KMS-11 (cell line): Measurements from ENCODE around the gene FOXP3.

ENCODE experiments used
- H2AFZ ChIP-seq: fragments of 200-600 bp; sonication (generic); 2 replicates; pipeline ENCODE4 v1.6.1; 2016; ENCODE audit warnings: antibody characterized with exemption, mixed run types, low read depth
- H3K27ac ChIP-seq: fragments of 200-600 bp; sonication (generic); 2 replicates; pipeline ENCODE4 v1.6.1; 2016; ENCODE audit warnings: mild to moderate bottlenecking, mixed run types
- H3K27me3 ChIP-seq: fragments of 200-600 bp; sonication (generic); 2 replicates; pipeline ENCODE4 v1.6.1; 2017; ENCODE audit warnings: mild to moderate bottlenecking, low read depth, mixed run types, moderate library complexity; ENCODE audit not compliant: insufficient read depth
- H3K36me3 ChIP-seq: fragments of 200-600 bp; sonication (generic); 2 replicates; pipeline ENCODE4 v1.6.1; 2017; ENCODE audit warnings: mild to moderate bottlenecking, mixed run types; ENCODE audit not compliant: insufficient read depth
- H3K4me1 ChIP-seq: fragments of 200-600 bp; sonication (generic); 2 replicates; pipeline ENCODE4 v1.6.1; 2016; ENCODE audit warnings: mild to moderate bottlenecking, low read depth, mixed run types; ENCODE audit not compliant: poor library complexity, severe bottlenecking
- H3K4me2 ChIP-seq: fragments of 200-600 bp; sonication (generic); 2 replicates; pipeline ENCODE4 v1.7.0; 2016; ENCODE audit warnings: mild to moderate bottlenecking, mixed run types
- H3K4me3 ChIP-seq: fragments of 200-600 bp; sonication (generic); IDR thresholded peaks from 2 replicates; pipeline ENCODE4 v1.6.1; 2017; ENCODE audit warnings: low read depth, low read length, mixed read lengths; ENCODE audit not compliant: insufficient read depth
- H3K79me2 ChIP-seq: fragments of 200-600 bp; sonication (generic); 2 replicates; pipeline ENCODE4 v1.6.1; 2016; ENCODE audit warnings: low read depth, mixed run types; ENCODE audit not compliant: insufficient read depth
- H3K9ac ChIP-seq: fragments of 200-600 bp; sonication (generic); 2 replicates; pipeline ENCODE4 v1.6.1; 2016; ENCODE audit warnings: mild to moderate bottlenecking, mixed run types
- H4K20me1 ChIP-seq: fragments of 200-600 bp; sonication (generic); 2 replicates; pipeline ENCODE4 v1.6.1; 2016; ENCODE audit warnings: mild to moderate bottlenecking, mixed run types; ENCODE audit not compliant: insufficient read depth
- TF ChIP-seq, protein P1 (sequence below): fragments of 200-600 bp; sonication (generic); conservative IDR thresholded peaks from 2 replicates; pipeline ENCODE4 v1.6.1; 2017; ENCODE audit warnings: low read depth, mild to moderate bottlenecking, antibody characterized with exemption, low read length, moderate library complexity, mixed read lengths

Gene FOXP3

DNA sequence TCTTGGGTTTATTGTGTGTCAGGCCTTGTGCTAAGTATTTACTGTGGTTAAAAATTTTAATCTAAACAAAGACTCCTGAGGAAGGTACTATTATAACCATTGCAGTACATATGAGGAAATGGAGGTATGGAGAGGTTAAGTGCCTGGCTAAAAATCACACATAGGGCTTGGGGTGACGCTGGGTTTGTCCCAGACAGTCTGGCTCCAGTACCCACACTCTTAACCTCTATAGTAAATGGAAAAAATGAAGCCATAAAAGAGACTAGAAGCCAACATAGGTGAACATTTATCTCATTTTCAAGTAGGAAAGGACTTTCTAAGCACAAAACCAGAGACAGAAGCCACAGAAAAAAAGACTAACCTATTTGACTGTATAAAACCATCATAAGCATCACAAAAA is 1.9 kb downstream of the FOXP3 start:
- no peak overlapping the region for H3K27ac ChIP-seq
- no peak overlapping the region for H3K4me3 ChIP-seq
- no peaks in the 10 kb centered on the region for H3K36me3 ChIP-seq
- TF ChIP-seq, protein P1, sequence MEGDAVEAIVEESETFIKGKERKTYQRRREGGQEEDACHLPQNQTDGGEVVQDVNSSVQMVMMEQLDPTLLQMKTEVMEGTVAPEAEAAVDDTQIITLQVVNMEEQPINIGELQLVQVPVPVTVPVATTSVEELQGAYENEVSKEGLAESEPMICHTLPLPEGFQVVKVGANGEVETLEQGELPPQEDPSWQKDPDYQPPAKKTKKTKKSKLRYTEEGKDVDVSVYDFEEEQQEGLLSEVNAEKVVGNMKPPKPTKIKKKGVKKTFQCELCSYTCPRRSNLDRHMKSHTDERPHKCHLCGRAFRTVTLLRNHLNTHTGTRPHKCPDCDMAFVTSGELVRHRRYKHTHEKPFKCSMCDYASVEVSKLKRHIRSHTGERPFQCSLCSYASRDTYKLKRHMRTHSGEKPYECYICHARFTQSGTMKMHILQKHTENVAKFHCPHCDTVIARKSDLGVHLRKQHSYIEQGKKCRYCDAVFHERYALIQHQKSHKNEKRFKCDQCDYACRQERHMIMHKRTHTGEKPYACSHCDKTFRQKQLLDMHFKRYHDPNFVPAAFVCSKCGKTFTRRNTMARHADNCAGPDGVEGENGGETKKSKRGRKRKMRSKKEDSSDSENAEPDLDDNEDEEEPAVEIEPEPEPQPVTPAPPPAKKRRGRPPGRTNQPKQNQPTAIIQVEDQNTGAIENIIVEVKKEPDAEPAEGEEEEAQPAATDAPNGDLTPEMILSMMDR, result no peak
- H3K9ac ChIP-seq, result no peak overlapping the region
- no peak overlapping the region for H2AFZ ChIP-seq
- H3K79me2 ChIP-seq, result no peaks in the 10 kb centered on the region
- H3K4me2 ChIP-seq, result no peak overlapping the region
- H3K4me1 ChIP-seq, result no peaks in the 10 kb centered on the region
- no peaks in the 10 kb centered on the region for H3K27me3 ChIP-seq
- no peaks in the 10 kb centered on the region for H4K20me1 ChIP-seq

DNA sequence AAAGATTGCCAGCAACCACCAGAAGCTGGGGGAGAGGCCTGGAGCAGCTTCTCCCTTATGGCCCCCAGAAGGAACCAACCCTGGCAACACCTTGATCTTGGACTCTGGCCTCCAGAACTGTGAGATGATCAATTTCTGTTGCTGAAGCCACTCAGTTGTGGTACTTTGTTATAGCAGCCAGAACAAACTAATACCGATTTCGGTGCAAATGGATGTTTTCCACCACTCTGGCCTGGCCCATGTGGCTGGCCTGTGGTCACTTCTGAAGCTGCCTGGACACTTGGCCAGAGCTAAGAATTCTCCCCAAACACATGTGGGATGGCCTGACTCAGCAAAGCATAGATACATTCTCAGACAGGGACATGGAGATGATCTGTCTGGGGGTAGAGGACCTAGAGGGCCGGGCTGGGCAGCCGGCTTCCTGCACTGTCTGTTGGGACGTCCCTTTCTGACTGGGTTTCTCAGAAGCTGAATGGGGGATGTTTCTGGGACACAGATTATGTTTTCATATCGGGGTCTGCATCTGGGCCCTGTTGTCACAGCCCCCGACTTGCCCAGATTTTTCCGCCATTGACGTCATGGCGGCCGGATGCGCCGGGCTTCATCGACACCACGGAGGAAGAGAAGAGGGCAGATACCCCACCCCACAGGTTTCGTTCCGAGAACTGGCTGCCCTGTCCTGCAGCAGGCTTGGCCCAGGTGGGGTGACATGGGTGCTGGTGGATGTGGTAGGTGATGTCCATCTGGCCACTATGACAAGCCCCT is 4.1 kb downstream of the FOXP3 start:
- H3K36me3 ChIP-seq, result no peaks in the 10 kb centered on the region
- H3K4me3 ChIP-seq, result no peak overlapping the region
- no peak overlapping the region for H3K4me2 ChIP-seq
- H3K9ac ChIP-seq, result no peak overlapping the region
- H3K4me1 ChIP-seq, result peaks cover 7% of the 10 kb centered on the region
- H4K20me1 ChIP-seq, result no peaks in the 10 kb centered on the region
- no peak overlapping the region for H2AFZ ChIP-seq
- no peaks in the 10 kb centered on the region for H3K79me2 ChIP-seq
- H3K27ac ChIP-seq, result no peak overlapping the region
- TF ChIP-seq, protein P1, result no peak
- no peaks in the 10 kb centered on the region for H3K27me3 ChIP-seq

DNA sequence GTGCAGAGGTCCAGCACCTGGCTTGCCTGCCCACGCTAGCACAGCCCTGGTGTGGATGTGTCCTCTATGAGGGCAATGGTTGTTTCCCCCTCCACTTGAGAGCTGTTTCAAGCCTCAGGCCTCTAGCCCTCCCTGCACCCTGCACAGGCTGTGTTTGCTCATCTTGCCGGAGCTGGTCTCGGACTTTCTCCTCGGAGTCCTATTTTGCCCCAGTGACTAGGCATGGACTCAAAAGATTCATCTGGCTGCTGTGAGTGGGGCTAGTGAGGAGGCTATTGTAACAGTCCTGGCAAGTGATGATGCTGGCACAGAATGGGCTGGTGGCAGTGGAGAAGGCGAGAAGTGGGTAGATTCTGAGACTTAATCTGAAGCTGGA is 5.8 kb downstream of the FOXP3 start:
- TF ChIP-seq, protein P1, result no peak
- Histone ChIP-seq H3K4me3 (no peak overlapping the region), H2AFZ (no peak overlapping the region), H3K36me3 (no peaks in the 10 kb centered on the region), H3K27ac (no peak overlapping the region), H3K4me2 (no peak overlapping the region), H3K79me2 (no peaks in the 10 kb centered on the region), H4K20me1 (no peaks in the 10 kb centered on the region), H3K9ac (no peak overlapping the region), H3K27me3 (no peaks in the 10 kb centered on the region), H3K4me1 (peaks cover 7% of the 10 kb centered on the region)

DNA sequence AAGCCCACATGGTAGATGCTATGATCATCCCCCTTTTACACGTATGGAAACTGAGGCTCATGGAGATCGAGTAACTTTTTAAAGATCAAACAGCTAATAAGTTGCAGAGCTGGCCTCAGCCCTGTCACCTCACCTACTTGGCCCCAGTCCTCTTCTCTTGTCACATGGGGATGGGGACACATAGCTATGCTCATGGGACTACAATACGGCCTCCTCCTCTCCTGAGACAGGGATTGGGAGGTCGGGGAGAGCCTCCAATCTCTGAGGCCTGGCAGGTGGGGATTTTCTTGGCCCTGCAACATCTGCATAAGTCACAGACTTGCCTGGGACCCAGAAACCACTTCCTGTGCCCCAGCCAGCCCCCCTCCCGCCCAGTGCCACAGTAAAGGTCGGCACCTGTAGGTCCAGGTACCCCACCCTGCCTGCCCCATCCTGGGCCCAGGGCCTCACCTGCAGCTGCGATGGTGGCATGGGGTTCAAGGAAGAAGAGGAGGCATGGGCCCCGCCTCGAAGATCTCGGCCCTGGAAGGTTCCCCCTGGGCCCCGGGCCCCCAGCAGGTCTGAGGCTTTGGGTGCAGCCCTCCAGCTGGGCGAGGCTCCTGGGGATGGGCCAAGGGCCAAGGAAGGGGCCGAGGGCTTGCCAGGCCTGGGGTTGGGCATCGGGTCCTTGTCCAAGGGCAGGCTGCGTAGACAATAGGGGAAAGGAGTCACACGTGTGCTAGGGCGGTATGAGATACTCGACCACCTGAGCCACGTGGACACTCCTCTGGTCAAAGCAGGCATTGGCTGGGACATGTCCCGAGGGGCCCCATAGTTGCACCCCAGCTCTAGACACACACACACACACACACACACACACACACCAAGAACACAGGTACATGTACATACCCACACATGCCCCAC is 6.4 kb downstream of the FOXP3 start:
- Histone ChIP-seq H3K4me3 (no peak overlapping the region), H3K27ac (no peak overlapping the region), H3K4me1 (peaks cover 7% of the 10 kb centered on the region), H3K36me3 (no peaks in the 10 kb centered on the region), H4K20me1 (no peaks in the 10 kb centered on the region), H2AFZ (no peak overlapping the region), H3K79me2 (no peaks in the 10 kb centered on the region), H3K27me3 (no peaks in the 10 kb centered on the region), H3K9ac (no peak overlapping the region), H3K4me2 (no peak overlapping the region)
- TF ChIP-seq, protein P1, result no peak
